Measurements from ENCODE around the gene MLST8.
"Not testable (repeated sequence)": the region's sequence is repeated elsewhere in the genome, so short reads cannot be mapped to it uniquely, and the experiment has no call there.

Gene MLST8

DNA sequence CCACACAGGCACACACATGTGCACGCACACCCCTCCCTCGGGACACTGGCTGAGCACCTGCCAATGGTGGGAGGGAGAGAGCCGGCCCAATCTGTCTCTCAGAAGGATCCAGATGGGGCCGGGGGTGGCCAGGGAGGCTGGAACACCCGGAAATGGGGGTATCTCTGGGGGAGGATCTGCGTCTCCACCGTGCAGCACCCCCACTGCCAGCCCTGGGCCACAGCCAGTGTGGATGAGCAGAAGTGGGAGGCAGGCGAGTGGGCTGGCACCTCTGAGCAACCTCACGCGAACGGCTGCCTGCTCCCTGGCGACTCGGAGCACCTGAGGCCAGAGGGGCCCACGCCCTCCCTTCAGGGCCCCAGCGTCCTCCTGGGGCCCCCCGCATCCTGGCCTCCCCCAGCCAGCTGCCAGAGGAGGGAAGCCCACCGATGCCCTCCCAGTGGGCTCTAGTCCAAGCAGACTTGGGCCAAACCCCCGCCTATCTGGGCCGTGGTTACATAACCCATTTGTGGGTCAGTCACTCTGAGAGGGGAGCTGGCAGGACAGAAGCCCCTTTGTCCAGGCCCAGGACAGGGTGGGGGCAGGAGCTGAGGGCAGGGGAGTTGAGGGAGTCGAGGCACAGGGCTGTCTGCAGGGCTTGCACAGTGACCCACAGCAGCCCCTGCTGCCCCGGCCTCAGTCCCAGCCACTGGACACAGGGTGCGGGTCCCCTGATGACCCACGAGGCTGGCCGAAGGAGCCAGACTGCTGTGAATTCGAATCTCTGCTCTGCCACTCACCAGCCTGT lies 14.4 kb upstream of the MLST8 start:
- DNase-seq: no peak

DNA sequence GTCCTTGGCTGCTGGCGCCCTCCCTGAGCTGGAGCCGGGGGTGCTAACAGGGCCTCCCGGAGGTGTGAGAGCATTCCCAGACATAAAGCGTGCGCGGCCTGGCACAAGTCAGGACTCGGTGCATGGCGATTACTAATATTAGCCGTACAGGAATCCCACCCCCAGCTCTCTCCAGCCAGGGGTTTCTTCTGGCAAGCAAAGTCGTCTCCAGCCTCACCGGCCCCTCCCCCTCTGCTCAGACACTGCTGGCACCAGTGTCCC lies 13.9 kb upstream of the MLST8 start:
- DNase-seq: no peak

DNA sequence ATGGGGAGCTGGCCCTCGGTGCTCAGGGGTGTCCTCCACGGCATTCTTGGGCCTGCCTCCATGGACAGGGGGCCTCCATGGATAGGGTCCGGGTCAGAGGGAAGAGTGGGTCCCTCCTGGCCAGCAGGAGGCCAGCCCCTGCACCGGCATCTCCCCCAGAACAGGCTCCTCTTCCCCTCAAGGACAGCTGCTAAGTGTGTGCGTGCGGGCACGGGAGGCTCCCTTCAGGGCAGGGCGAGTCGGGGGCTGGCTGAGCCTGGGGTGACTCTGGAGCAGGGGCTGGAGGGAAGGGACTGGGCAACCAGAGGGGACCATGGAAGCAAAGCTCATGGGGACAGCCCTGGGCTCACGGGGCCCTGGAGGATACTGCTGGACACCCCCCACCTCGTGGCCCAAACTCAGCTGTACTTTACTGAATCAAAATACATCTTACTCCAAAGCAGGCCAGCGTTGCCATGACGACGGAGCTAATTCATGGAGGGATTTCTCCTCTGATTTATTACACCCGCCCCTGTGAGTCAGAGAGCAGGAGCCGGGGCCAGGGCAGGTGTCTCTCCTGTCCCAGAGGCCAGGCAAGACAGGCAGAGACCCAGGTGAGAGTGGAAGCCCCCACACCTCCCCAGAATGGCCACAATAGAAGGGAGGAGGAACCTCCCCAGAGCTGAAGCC lies 11.0 kb upstream of the MLST8 start:
- no peak for DNase-seq

DNA sequence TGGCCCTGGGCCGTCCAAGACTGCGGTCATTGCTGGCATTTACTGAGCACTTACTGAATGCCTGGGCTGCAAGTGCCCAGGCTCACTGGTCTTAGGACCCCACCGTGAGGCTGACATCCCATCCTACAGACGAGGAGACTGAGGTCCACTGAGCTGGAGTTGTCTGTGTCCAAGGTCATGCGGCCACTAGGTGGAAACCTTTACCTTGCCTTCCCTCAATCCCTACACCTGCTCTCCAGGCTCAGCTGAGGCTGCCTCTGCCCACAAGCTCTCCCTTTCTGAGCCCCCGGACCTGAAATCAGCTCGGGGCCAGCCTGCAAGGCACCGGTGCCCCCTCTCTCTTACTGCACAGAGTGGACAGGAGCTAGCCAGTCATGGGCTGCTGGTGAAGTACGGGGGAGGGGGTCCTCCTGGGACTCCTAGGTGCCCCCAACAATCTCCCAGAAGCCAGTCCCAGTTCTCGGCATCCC lies 10.4 kb upstream of the MLST8 start:
- DNase-seq: peak; percentile 64

DNA sequence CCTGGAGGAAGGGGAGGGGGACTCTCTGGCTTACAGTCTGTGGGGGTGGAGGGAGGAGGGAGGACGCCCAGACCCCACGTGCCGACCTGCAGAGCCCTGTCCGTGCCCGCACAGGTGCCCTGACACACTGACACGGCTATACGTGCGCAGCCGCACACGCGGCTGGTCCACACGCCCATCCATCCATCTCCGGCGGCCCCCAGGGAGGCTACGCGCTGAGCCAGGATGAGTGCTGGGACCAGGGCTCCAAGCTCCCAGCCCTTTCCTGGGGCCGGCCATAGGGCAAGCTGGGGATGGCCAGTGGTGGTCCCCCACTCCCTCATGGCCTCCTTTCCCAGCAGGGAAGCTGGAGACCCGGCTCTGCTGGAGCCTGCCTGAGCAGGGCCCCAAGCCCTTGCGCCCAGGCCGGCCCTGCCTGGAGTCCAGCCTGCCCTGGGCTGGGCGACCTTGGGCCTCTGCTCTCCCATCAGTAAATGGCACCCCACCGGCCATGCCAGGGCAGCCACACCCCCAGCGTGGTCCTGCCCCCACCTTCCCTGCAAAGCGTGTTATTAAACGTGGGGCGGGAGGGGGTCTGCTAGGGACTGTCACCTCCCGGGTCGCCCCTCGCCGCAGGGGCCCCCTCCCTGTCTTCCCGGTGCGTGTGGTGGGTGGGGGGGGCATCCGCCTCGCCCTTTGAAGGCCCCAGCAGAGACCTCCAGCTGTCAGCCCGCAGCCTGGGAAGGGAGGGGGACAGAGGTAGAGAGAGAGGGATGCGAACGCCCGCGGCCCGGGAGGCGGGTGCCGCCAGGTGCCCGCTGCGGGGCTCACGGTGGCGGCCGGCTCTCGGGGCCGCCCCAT lies 9.7 kb upstream of the MLST8 start:
- DNase-seq: no peak

DNA sequence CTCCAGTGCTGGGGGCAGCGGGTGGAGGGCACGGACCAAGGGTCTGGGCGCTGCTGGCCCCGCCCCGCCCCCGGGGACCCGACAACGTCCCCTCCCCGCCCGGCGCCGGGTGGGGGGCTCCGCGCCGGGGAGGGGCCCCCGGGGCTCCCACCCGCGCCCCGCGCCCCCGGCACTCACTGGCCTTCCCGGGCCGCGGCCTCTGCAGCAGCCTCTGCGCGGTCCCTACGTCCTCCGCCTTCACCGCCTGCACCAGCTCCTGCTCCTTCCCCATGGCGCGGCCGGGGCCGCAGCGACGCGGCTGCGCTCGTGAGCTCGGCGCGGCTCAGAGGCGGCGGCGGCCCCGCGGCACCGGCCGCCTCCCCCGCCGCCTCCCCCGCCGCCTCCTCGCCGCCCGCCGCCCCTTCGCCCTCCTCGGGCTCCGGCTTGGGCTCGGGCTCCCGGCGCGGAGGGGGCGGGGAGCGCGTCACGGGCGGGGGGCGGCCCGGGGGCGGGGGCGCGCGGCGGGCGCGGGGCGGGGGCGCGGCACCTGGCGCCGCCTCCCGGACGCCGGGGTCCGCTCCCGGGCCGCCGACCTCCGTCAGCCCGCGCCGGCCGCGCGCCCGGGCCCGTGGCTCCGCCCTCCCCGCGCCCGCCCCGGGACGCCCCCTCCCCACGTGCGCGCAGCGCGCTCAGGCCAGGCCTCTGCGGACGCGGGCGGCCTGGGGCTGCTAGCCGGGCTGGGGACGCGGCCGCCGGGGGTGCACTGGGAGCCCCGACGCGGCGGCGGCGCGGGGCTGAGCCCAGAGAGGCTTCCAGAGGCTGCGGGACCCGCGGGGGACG lies 8.9 kb upstream of the MLST8 start, which contains the start of gene CASKIN1:
Gene CASKIN1 (minus strand): TSS at position 444 of the 819 bp plus-strand sequence. CDS start 173 bp downstream, at position 271.
- DNase-seq: no peak

DNA sequence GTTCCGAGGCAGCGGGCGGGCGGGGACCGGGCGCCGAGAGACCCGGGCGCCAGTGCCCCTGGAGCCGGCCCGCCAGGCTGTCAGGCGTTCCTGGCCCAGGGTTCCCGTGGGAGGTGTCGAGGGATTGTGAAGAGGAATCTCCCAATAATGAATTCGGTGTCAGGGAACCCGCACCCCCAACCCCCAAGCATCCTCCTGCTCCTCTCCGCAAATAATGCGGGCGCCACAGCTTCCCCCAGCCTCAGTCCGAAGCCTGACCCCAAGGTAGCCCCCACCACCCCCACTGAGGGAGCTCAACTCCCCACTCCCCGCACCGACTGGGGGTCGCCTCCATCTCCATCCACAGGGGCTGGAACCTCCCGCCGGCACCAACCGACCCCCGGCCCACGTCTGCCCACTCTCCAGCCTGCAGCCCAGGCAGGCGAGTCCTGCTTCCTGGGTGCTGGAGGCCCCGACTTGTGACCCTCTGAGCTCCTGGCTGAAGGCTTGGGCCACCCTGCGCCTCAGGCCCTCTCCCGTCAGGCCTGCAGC lies 8.2 kb upstream of the MLST8 start:
- no peak for DNase-seq

DNA sequence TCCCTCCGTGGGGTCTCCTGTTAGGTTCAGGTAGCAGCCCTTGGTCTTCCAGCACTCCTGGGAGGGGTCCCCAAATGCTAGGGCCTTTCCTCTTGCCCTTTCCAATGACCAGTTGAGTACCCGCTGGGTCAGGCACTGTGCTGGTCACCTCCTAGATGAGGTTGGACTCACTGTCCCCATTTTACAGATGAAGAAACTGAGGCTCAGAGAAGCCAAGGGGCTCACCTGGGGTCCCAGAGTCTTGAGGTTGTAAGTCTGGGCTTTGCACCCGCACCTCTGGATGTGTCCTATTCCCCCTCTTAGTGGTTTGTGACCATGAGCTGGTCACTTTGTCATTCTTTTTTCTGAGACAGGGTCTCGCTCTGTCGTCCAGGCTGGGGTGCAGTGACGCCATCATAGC lies 7.5 kb upstream of the MLST8 start:
- no peak for DNase-seq

DNA sequence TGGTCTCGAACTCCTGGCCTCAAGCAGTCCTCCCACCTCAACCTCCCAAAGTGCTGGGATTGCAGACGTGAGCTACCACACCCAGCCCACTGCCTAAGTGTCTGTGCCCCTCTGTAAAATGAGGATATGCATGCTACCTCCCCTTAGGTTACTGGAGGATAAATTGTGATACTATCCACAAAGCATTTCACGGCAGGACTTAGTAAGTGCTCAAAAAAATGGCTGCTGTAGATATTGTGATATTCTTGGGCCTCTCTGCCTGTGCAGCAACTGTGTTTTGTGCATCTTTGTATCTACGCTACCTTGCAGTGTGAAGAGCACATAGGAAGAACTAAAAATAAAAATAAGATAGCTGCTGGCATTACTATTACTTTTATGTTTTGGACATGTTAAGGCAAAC lies 7.0 kb upstream of the MLST8 start:
- DNase-seq: no peak

DNA sequence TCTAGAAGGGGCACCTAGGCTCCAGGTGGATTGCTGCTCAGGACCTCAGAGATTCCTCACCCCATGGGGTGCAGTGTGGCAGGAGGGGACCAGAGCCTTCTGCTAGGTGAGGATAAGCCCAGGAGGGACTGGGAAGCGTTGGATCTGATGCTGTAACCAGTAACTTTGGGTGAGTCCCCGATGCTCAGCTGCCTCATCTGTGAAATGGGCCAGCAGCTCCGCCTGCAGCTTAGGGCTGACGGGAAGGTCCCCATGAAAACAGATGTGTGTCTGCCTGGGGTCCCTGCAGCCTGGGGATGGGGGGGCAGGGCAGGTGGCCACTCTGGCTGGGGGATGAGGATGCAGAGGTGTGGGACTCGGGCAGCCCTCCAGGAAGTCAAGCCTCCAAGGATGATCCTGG lies 6.2 kb upstream of the MLST8 start:
- no peak for DNase-seq

DNA sequence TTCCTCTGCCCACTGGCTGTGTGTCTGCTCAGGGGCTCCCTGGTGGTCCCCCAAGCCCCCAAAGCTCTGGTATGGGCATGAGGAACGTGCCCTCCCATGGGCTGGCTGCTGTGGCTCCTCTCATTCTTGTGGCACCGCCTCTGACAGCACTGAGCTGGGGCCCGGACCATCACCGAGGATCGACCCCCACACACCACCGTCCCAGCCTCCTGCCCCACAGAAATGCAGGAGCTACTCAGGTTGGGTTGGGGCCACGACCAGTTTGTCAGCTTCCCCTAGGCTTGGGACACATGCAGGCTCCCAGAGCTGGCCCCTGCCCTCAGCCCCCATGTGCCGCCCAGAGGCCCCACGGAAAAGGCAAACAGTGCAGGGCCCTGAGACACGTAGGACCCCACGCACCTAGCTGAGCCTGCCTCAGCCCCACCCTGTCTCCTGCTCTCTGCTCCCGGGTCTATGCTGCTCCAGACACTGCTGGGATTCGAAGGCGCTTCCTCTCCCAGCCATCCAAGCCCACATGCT lies 5.6 kb upstream of the MLST8 start:
- DNase-seq: no peak

DNA sequence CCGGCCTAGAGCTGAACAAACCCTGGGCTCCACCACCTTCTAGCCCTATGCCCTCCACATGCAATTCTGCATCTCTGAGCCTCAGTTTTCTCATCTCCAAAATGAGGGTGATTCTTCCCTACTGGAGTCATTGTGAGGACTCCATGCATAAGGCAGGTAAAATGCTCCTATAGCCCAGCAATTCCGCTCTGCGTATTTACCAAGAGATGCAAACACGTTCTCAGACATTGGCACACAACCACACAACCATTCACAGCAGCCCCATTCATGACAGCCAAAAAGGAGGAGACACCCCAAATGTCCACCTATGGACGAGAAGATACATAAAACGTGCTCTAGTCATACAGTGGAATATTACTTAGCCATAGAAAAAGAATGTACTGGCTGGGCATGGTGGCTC lies 4.9 kb upstream of the MLST8 start:
- no peak for DNase-seq

DNA sequence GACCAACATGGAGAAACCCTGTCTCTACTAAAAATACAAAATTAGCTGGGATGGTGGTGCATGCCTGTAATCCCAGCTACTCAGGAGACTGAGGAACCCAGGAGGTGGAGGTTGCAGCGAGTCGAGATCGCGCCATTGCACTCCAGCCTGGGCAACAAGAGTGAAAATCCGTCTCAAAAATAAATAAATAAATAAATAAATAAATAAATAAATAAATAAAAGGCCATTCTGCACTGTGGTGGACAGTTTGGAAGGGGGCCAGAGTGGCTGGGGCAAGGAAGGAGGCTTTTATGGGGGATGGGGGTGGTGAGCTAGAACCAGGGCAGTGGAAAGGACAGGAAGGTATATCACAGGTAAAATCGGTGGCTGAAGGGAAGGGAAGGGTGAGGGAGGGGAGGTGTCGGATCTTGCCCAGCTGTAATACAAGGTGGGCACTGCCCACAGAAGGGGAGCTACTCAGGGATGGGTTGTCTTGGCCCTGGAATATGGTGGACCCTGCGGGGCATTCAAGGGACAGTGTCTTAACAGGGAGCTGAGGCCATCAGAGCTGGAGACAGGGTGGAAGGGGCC lies 2.0 kb upstream of the MLST8 start:
- not testable (repeated sequence) for DNase-seq

DNA sequence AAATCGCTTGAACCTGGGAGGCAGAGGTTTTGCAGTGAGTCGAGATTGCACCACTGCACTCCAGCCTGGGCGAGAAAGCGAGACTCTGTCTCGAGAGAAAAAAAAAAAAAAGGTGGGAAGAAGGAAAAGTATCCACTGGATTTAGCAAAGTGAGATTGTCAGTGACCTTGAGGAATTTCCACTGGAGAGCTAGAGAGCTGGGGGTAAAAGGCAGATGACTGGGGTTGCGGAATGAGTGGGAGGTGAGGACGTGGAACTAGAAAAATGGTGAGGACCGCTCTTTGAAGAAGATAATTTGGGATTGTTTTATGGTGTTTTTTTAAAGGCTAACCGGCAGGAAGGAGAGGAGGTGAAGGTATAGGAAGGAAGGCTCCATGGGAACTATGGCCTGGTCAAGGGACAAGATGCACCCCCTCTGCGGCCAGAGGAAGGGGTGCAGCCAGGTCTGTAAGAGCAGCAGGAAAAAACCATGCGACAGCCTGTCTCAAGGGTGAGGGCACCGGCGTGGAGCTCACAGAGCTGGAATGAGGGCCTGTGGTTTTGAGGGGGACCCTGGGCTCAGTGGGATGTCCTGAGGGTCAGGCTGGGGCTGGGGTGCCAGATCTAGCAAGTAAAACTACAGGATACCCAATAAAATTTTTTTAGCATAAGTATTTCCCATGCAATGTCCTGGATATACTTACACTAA lies 694 bp upstream of the MLST8 start:
- DNase-seq: no peak

DNA sequence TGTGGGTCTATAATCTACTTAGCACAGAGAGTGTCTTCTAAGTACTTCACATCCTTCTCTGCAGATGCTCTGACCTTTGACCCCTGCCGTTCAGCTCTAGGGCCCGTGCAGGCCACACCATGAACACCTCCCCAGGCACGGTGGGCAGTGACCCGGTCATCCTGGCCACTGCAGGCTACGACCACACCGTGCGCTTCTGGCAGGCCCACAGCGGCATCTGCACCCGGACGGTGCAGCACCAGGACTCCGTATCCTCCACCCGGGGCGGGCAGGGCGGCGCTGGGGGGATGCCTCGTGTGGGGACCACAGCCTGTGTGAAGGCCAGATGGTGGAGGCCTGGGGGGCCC lies 686 bp downstream of the MLST8 start:
- no peak for DNase-seq

DNA sequence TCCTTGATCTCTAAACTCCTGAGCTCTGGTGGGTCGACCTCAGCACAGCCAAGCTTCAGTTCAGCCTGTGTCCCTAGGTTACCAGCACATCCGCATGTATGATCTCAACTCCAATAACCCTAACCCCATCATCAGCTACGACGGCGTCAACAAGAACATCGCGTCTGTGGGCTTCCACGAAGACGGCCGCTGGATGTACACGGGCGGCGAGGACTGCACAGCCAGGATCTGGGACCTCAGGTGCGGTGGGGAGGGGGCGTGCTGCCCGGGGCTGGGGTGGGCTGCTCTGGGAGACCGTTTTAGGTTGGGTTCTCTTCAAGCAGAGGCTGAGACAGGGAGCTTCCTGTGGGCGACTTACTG lies 1.1 kb downstream of the MLST8 start:
- no peak for DNase-seq

DNA sequence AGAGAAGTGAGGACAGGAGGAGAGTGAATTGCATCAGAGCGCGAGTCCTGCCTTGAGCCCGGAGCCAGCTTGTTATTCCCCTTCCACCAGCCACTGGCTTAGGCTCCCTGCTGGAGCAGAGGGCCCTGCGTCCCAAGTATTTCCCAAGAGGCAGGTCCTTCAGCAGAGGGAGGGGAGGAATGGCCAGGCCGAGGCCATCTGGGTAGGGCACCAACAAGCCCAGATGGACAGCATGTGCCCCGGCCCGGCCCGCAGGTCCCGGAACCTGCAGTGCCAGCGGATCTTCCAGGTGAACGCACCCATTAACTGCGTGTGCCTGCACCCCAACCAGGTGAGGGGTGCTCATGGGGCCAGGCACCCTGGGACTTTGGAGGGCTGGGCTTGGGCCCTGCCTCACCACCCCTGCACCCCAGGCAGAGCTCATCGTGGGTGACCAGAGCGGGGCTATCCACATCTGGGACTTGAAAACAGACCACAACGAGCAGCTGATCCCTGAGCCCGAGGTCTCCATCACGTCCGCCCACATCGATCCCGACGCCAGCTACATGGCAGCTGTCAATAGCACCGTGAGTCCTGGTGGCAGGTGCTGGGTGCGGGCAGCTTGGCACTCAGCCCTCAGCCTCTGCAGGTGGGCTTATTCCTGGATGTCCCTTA lies 1.7 kb downstream of the MLST8 start:
- DNase-seq: no peak

DNA sequence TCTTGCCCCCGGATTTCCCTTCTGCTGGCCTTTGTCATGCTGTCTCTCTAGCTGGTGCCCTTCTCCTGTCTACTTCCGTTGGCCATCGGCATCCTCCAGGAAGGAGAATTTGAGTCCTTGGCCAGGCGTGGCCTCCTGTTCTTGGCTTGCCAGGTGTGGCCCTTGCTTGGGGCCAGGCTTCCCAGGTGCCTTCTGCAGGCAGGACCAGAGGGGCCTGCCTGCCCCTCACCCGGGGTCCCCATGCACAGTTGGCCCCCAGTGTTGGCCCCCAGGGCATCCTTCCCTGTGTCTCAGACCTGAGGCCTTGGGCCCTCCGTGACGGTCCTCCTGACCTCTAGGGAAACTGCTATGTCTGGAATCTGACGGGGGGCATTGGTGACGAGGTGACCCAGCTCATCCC lies 2.6 kb downstream of the MLST8 start:
- DNase-seq: no peak

DNA sequence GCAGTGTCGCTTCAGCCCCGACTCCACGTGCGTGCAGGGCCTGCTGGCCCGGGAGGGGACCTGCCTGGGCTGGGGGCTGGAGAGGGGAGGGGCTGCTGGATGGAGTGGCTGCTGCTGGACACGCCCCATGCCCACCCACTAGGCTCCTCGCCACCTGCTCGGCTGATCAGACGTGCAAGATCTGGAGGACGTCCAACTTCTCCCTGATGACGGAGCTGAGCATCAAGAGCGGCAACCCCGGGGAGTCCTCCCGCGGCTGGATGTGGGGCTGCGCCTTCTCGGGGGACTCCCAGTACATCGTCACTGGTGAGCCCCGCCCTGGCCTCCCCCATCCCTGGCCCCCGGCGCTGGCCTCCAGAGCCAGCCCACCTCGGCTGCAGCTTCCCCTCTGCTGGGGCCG lies 3.1 kb downstream of the MLST8 start:
- DNase-seq: no peak

DNA sequence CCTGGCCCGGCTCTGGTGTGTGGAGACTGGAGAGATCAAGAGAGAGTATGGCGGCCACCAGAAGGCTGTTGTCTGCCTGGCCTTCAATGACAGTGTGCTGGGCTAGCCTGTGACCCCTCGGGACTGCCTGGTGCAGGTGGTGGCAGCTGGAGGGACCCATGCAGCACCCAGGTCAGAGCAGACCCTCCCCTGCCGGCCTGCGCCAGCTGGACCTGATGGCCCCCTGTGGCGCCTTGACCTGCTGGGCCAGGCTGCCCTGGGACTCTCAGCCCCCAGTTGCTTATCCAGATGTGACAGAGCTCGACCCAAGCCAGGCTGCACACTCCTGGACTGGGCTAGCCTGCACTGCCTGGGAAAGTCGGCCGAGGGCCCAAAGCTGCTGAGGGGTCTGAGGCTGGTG lies 3.5 kb downstream of the MLST8 start:
- no peak for DNase-seq
